Dedifferentiated amniotic fluid mesenchymal stem cell (primary cell): ENCODE data around the gene ARFIP2.
A peak's percentile ranks its signal among the peaks of the same experiment; 100 is the strongest.

Source experiments
- DNase-seq: peaks from one replicate; pipeline ENCODE4 v3.0.0-alpha.2; 2016; ENCODE audit errors: extremely low spot score

The ARFIP2 gene

GRCh38 chr11:6443269-6444003 lies 37.7 kb downstream of the ARFIP2 start:
- peak; percentile 54 for DNase-seq

DNA sequence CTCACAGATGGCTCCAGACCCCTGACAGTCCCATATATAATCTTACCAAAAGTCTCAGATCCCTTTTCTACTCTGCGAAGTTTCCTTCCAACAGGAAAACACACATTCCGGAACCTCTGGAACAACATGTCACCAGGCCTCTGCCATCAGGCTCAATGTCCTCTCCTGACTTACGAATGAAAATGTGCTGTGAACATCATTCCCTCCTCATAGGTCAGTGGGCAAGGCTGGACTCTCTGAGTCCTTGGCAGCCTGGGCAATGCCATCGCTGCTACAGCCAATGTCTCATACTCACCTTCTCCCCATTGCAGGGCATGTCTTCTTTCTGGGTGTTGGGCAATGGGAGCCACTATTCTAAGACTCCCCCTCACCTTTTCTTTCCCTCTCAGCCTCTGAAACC lies 38.7 kb downstream of the ARFIP2 start:
- DNase-seq, result no peak

GRCh38 chr11:6440906-6441358 lies 40.2 kb downstream of the ARFIP2 start, which contains the start of gene HPX:
Gene HPX, minus strand, starts transcription at chr11:6440987. Its CDS starts 24 bp downstream, at chr11:6440963.
- no peak for DNase-seq

DNA sequence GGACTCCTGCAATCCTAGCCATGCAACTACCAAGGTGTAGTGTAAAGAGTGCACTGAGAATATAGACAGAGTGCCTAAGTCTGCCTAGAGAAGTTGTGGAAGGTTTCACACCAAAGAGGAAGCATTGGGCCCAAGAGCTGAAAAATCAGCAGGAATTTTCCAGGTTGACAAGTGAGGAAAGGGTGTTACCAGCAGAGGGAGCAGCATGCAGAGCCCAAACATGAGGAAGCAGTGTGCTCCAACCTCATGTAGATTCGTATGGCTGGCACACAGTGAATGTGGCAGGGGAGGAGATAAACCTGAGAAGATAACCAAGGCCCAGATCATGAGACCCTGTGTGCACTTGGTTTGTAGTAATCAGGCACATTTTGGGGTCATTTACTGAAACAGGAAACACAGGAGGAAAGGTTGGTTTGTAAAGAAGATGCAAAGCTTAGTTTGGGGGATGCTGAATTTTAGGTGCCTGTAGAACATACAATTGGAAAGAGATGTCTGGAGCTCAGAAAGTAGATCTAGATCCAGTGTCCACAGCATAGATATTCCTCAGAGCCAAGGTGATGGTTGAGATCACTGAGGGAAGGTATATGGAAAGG lies 42.1 kb downstream of the ARFIP2 start:
- peak; percentile 19 for DNase-seq

DNA sequence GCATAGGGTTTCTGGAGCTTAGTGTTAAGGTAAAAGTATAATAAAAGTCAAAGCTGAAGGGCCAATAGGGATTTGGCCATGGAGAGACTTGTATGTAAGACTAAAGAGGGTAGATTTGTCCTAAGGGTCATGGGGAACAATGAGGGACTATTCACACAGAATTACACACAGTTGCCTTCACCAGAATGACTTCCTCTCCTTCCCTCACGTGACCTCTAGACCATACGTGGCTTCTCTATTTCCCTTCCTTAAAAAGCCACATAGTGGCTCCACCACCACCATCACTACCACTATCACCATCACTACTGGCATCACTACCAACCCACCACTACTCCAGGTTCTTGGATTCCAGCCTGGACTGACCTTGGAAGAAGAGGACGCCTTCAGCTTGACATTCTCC lies 43.1 kb downstream of the ARFIP2 start:
- DNase-seq, result no peak

DNA sequence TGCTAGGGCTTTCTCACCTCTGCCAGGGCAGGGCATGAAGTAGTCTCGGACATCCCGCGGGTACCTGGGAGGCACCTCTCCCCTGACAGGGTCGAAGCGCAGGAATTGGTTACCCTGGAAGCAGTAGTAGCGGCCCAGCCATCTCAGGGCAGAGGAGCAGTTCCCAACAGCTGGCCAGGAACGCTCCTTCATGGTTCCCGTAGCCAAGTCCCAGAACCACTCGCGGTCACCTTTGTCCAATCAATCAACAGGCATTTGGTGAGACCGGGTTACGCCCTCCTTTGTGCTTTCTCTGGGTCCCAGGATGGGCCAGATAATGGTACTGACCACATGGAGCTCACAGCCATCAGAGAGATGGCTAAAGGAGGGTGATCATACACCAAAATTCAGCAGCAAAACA lies 43.7 kb downstream of the ARFIP2 start:
- no peak for DNase-seq

DNA sequence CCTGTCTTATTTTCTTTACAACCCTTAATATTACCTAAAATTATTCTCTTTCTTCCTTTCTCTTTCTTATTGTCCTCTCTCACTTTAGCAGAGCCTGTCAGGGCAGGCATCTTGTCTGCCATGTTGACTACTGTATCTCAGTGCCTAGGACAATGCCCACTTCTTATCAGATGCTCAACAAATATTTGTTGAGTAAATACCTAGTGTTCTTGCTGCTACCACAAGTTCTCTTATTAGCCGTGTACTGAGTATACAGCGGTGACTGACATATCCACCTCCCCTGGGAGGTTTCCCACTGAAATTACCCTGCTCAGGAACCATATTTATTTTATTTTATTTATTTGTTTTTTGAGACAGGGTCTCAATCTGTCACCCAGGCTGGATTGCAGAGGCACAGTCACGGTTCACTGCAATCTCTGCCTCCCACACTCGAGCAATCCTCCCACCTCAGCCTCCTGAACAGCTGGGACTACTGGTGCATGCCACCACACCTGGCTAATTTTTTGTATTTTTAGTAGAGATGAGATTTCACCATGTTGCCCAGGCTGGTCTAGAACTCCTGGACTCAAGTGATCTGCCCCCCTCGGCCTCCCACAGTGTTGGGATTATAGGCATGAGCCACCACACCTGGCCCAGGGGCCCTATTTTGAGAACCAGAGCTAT lies 47.0 kb downstream of the ARFIP2 start:
- no peak for DNase-seq

DNA sequence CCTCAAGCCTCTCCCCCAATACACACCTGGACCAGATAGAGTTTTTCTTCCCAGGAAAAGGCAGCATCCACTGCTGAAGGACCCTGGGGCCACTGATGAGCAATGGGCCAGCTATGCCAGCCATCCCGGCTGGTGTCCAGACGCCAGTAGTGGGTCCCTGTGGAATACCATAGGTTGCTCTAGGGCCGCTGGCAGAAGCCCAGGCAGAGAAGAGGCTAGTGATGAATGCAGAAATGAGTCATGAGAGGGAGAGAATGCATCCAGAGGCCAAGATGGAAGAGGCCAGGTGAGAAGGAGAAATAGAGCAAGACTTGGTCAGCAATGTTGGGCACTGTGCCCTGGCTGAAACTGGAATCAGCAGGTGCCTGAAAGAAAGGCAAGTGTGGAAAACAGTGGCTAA lies 49.3 kb downstream of the ARFIP2 start:
- no peak for DNase-seq

- no peak for DNase-seq
Measured at GRCh38 chr11:6427516-6427915, 53.6 kb downstream of the ARFIP2 start.
